ENCODE measurements around the gene RAB11B. TPM values are rescaled to one million over a fixed set of nuclear protein-coding genes. Genes with fewer than 3 reads are reported as not detected.
A peak's percentile ranks its signal among the peaks of the same experiment; 100 is the strongest.
"Not testable (repeated sequence)": the region's sequence is repeated elsewhere in the genome, so short reads cannot be mapped to it uniquely, and the experiment has no call there.

RAB11B gene
- total RNA-seq: 100 to 1,000 TPM; 145 to 201 (median 158) TPM
- 157 TPM for polyA plus RNA-seq
- long read RNA-seq, donor 1, transcript RAB11B-202 (4 exons, 894 nt): minor isoform, 18 of 576 reads
- long read RNA-seq, donor 1, transcript RAB11B-201 (5 exons, 1,751 nt): major isoform, 520 of 576 reads
- long read RNA-seq, donor 1, partial matches to known transcripts: 16 of 576 reads
- long read RNA-seq, donor 1, other reads (novel, unspliced or antisense): 22 of 576 reads
- long read RNA-seq, donor 2, transcript RAB11B-201 (5 exons, 1,751 nt): major isoform, 226 of 254 reads
- long read RNA-seq, donor 2, transcript RAB11B-202 (4 exons, 894 nt): minor isoform, 15 of 254 reads
- long read RNA-seq, donor 2, partial matches to known transcripts: 13 of 254 reads
- long read RNA-seq, donor 2, other reads (novel, unspliced or antisense): 0 of 254 reads
- long read RNA-seq, donor 3, transcript RAB11B-201 (5 exons, 1,751 nt): major isoform, 417 of 459 reads
- long read RNA-seq, donor 3, transcript RAB11B-202 (4 exons, 894 nt): minor isoform, 13 of 459 reads
- long read RNA-seq, donor 3, partial matches to known transcripts: 25 of 459 reads
- long read RNA-seq, donor 3, other reads (novel, unspliced or antisense): 4 of 459 reads
- long read RNA-seq, donor 4, transcript RAB11B-201 (5 exons, 1,751 nt): major isoform, 281 of 322 reads
- long read RNA-seq, donor 4, transcript RAB11B-202 (4 exons, 894 nt): minor isoform, 29 of 322 reads
- long read RNA-seq, donor 4, partial matches to known transcripts: 3 of 322 reads
- long read RNA-seq, donor 4, other reads (novel, unspliced or antisense): 9 of 322 reads

DNA sequence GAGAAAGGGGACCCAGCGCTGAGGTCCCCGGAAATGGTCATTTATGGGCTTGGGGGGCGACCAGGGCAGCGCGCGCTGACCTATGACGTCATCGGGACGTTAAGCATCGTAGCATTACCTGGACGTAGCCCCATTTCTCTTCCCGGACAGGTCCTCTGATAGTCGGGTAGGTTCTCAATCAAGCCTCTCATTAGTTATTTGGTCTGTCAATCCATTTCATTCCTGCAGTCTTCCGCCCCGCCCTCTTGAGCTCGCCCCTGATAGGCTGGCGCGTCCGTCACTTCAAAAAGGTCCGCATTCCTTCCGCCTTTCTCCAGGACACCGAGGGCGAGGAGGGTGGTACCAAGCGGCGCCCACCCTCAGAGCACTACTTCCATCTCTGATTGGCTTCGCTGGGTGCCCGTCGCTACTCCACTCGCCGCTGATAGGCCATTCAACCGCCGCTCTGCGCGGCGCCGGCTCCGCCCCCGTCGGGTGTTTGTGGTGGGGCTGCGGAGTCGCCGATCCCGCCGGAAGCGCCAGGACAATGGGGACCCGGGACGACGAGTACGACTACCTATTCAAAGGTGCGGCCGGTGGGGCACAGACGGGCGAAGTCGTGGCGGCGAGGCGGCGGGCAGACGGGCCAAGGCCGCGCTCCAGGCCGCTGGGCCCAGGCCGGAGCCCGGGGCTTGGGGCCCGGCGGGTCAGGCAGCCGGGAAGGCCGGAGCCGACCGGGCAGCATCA lies at the start of gene RAB11B:
Gene RAB11B, plus strand, starts transcription at position 470 of the 726 bp plus-strand sequence. Its CDS starts 57 bp downstream, at position 527.
- H3K9me3 ChIP-seq (ENCODE audit: control insufficient read depth, low read length): no peaks in the 10 kb centered on the region
- H3K27me3 ChIP-seq (ENCODE audit: control insufficient read depth, insufficient read depth): no peaks in the 10 kb centered on the region
- under 1% methylated on average over 70 of the region's 70 CpGs for WGBS
- H3K4me1 ChIP-seq (ENCODE audit: control insufficient read depth, insufficient read depth, low read length): peaks cover 24% of the 10 kb centered on the region
- H3K27ac ChIP-seq (ENCODE audit: low read length): peak within 1 kb of the TSS; percentile 100
- intact Hi-C loops (cut with DNase I): loop anchor here in 1 of 4 donors (5.0 kb wide), 1 partner anchor 33 kb away; no protein-coding TSS in a partner anchor
- peak within 1 kb of the TSS; percentile 97 for H3K4me3 ChIP-seq (ENCODE audit: low read length)
- DNase-seq (peak; percentile 99 to 100 (median 100)), ATAC-seq (peak; percentile 91 to 96)

DNA sequence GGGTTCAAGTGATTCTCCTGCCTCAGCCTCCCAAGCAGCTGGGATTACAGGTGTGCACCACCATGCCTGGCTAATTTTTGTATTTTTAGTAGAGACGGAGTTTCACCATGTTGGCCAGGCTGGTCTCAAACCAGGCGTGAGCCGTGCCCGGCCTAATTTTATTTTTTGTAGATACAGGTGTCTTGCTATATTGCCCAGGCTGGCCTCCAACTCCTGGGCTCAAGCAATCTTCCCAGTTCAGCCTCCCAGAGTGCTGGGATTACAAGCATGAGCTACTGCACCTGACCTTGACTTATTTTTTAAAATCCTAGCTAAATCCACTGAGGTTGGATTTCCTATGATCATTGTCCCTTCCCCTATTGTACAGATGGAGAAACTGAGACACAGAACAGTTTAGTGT lies 48.7 kb upstream of the RAB11B start:
- peak overlapping the region; percentile 76 for H3K27ac ChIP-seq (ENCODE audit: low read length)
- ATAC-seq; intact Hi-C loops (cut with DNase I); H3K4me1 ChIP-seq (ENCODE audit: control insufficient read depth, insufficient read depth, low read length); DNase-seq; H3K9me3 ChIP-seq (ENCODE audit: control insufficient read depth, low read length); H3K27me3 ChIP-seq (ENCODE audit: control insufficient read depth, insufficient read depth): not testable (repeated sequence)
- 92% methylated on average over 4 of the region's 4 CpGs for WGBS
- H3K4me3 ChIP-seq (ENCODE audit: low read length): peak overlapping the region; percentile 20

DNA sequence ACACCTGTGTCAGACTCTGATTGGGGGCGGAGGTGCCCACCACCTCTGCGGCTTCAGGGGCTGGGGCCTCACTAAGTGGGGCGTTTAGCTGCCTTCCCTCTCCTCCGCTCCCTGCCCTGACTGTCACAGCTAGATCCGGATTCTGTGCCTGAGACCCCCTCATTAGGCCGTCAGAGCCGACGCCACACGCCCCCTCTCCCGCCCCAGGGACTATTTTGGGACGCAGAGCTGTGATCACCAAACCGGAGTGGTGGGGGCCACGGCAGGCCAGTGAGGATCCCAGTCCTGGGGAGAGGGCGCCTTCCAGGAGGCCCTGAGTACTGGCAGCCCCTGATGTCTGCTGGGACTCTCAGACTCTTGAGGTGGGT lies 47.9 kb upstream of the RAB11B start:
- H3K4me3 ChIP-seq (ENCODE audit: low read length): peak overlapping the region; percentile 73
- no peak for DNase-seq
- H3K9me3 ChIP-seq (ENCODE audit: control insufficient read depth, low read length): no peaks in the 10 kb centered on the region
- intact Hi-C loops (cut with DNase I): no loop called here
- no peaks in the 10 kb centered on the region for H3K4me1 ChIP-seq (ENCODE audit: control insufficient read depth, insufficient read depth, low read length)
- no peaks in the 10 kb centered on the region for H3K27me3 ChIP-seq (ENCODE audit: control insufficient read depth, insufficient read depth)
- H3K27ac ChIP-seq (ENCODE audit: low read length): peak overlapping the region; percentile 76
- peak in 1 of 2 donors; percentile 1 for ATAC-seq
- 39% methylated on average over 14 of the region's 14 CpGs for WGBS

DNA sequence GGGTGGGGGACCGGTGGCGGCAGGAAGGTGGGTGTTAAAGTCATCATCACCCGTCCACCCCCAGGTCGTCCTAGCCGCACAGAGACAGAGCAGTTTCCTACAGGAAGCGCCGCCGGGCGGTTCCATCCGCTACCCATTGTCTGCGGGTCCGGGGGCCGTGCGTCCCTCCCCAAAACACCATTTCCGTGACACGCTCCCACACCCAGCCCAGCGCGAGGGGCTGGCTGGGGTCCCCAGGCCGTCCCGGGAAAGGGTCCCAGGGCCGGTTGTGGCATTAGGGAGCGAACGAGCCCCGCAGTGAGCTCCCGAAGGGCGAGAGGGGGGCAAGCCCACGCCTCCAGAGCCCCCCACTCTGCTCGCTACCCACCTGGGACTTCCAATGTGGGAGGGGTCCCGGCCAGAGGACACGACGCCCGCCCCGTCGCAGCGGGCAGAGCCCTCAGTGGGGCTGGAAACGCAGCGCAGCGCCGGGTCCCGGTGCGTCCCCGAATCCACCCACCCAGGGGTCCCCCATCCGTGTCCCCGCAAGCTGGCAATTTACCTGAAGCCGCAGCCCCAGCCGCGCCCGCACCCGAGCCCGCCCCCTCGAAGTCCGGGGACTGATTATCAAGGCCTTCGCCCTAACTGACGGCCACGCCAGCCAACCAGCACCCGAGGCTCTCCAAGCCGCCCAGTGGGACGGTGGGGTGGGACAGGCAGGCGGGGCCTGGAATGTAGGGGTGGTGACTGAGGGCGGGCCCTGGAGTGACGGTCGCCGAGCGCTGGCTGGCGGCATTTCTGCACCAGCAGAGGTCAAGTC lies 47.3 kb upstream of the RAB11B start, which contains the start of gene KANK3:
Gene KANK3, minus strand, starts transcription at position 579 of the 799 bp plus-strand sequence. CDS start 5,434 bp downstream, outside the sequence.
- Histone ChIP-seq H3K4me3 (ENCODE audit: low read length) (peak within 1 kb of the TSS; percentile 73), H3K4me1 (ENCODE audit: control insufficient read depth, insufficient read depth, low read length) (no peaks in the 10 kb centered on the region), H3K27me3 (ENCODE audit: control insufficient read depth, insufficient read depth) (no peaks in the 10 kb centered on the region), H3K9me3 (ENCODE audit: control insufficient read depth, low read length) (no peaks in the 10 kb centered on the region), H3K27ac (ENCODE audit: low read length) (peak within 1 kb of the TSS; percentile 91)
- ATAC-seq: peak; percentile 97 to 98
- peak; percentile 99 for DNase-seq
- intact Hi-C loops (cut with DNase I): no loop called here
- 5% methylated on average over 65 of the region's 65 CpGs for WGBS

DNA sequence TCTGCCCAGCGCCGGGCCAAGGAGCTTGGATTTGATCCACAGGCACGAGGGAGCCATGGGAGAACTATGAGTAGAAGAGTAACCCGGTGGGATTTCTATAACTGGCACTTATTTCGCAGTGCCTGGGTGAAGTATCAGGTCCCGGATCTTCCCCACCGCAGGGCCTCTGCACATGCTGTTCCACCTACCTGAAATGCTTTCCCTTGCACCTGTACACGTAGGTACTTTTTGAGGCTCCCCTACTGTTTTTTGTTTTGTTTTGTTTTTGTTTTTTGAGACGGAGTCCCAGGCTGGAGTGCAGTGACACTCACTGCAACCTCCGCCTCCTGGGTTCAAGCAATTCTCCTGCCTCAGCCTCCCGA lies 46.7 kb upstream of the RAB11B start:
- Histone ChIP-seq H3K27ac (ENCODE audit: low read length) (no peak overlapping the region), H3K4me1 (ENCODE audit: control insufficient read depth, insufficient read depth, low read length) (peaks cover 2% of the 10 kb centered on the region), H3K9me3 (ENCODE audit: control insufficient read depth, low read length) (no peaks in the 10 kb centered on the region), H3K27me3 (ENCODE audit: control insufficient read depth, insufficient read depth) (no peaks in the 10 kb centered on the region), H3K4me3 (ENCODE audit: low read length) (no peak overlapping the region)
- 41% methylated on average over 11 of the region's 11 CpGs for WGBS
- intact Hi-C loops (cut with DNase I): no loop called here
- no peak for DNase-seq
- ATAC-seq: no peak

DNA sequence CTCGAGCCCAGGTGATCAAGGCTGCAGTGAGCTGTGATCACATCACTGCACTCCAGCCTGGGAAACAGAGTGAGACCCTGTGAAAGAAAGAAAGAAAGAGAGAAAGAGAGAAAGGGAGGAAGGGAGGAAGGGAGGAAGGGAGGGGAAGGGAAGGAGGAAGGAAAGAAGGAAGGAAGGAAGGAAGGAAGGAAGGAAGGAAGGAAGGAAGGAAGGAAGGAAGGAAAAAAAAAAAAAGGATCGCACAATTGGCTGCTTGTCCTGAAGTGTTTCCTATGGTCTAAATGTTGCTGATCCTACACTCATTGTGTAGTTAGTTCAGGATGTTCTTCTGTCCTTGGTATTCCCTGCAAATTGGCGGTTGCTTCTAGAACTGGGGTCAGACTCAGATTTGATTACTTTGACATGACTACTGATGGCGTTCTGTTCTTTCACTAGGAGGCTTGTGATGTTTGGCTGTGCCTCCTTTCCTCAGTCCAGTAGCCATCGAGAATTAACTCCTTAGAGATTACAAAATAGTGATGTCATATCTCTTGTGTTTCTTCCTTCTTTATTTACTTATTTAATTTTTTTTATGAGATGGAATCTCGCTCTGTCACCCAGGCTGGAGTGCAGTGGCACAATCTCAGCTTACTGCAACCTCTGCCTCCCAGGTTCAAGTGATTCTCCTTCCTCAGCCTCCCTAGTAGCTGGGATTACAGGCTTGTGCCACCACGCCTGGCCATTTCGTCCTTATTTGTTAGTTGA lies 40.4 kb upstream of the RAB11B start:
- WGBS: 57% methylated on average over 8 of the region's 8 CpGs
- intact Hi-C loops (cut with DNase I): loop anchor here in 3 of 4 donors (5.0 kb wide), 3 partner anchors 48 to 228 kb away; partner anchors contain the start of gene MYO1F (in 1 of the 3)
- DNase-seq; H3K4me1 ChIP-seq (ENCODE audit: control insufficient read depth, insufficient read depth, low read length); ATAC-seq; H3K27me3 ChIP-seq (ENCODE audit: control insufficient read depth, insufficient read depth); H3K27ac ChIP-seq (ENCODE audit: low read length); H3K4me3 ChIP-seq (ENCODE audit: low read length); H3K9me3 ChIP-seq (ENCODE audit: control insufficient read depth, low read length): not testable (repeated sequence)

DNA sequence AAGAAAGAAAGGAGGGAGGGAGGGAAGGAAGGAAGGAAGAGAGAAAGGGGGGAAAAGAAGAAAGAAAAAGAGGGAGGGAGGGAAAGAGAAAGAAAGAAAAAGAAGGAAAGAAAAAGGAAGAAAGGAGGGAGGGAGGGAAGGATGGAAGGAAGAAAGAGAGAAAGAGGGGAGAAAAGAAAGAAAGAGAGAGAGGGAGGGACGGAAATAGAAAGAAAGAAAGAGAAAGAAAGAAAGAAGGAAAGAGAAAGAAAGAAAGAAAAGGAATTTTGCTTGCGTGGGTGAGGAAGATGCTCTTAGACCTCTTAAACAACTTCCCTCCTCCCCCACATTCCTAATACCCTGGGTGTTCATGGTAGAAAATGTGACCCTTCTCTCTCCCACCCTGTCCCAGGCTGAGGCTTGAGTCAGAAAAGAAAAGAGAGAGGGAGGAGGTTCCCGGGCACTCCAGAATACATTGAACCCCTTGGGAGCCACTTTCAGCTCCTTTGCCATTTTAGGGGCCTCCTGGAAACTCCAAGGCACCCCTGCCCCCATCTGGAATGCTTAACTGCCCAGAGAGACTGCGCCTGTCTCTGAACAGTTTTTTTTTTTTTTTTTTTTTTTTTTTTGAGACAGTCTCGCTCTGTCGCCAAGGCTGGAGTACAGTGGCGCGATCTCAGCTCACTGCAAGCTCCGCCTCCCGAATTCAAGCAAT lies 37.9 kb upstream of the RAB11B start:
- peaks cover 9% of the 10 kb centered on the region for H3K4me1 ChIP-seq (ENCODE audit: control insufficient read depth, insufficient read depth, low read length)
- WGBS: 34% methylated on average over 10 of the region's 10 CpGs
- DNase-seq (peak in 2 of 3 donors; percentile 43 to 48), ATAC-seq (peak; percentile 7 to 28)
- intact Hi-C loops (cut with DNase I): loop anchor here in 3 of 4 donors (5.0 kb wide), 3 partner anchors 45 to 225 kb away; partner anchors contain the start of gene MYO1F (in 1 of the 3)
- H3K27me3 ChIP-seq (ENCODE audit: control insufficient read depth, insufficient read depth): no peaks in the 10 kb centered on the region
- H3K27ac ChIP-seq (ENCODE audit: low read length): no peak overlapping the region
- H3K9me3 ChIP-seq (ENCODE audit: control insufficient read depth, low read length): no peaks in the 10 kb centered on the region
- H3K4me3 ChIP-seq (ENCODE audit: low read length): no peak overlapping the region

DNA sequence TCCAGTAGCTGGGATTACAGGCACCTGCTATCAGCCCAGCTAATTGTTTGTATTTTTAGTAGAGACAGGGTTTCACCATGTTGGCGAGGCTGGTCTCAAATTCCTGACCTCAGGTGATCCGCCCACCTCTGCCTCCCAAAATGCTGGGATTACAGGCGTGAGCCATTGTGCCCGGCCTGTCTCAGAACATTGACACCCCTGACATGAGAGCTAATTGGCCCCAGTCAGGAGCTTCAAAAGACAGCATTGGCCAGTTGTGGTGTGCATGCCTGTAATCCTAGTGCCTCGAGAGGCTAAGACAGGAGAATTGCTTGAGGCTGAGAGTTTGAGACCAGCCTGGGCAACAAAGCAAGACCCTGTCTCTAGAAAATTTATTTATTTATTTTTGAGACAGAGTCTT lies 37.3 kb upstream of the RAB11B start:
- intact Hi-C loops (cut with DNase I): loop anchor here in 3 of 4 donors (5.0 kb wide), 3 partner anchors 44 to 224 kb away; partner anchors contain the start of gene MYO1F (in 1 of the 3)
- ATAC-seq; H3K27me3 ChIP-seq (ENCODE audit: control insufficient read depth, insufficient read depth); H3K27ac ChIP-seq (ENCODE audit: low read length); DNase-seq; H3K9me3 ChIP-seq (ENCODE audit: control insufficient read depth, low read length); H3K4me3 ChIP-seq (ENCODE audit: low read length); H3K4me1 ChIP-seq (ENCODE audit: control insufficient read depth, insufficient read depth, low read length): not testable (repeated sequence)
- 66% methylated on average over 5 of the region's 5 CpGs for WGBS
